HG02885 (cell line): ENCODE results near the gene PTPRN2.

Source experiments
- ATAC-seq: cut with Tn5 transposase; IDR thresholded peaks from one replicate; pipeline ENCODE4 v1.9.1; 2021; ENCODE audit warnings: mild to moderate bottlenecking; ENCODE audit not compliant: unreplicated experiment, poor library complexity

The PTPRN2 gene

GRCh38 chr7:158558816-158559215 is 28.8 kb downstream of the PTPRN2 start:
- ATAC-seq = no peak

GRCh38 chr7:158557441-158557755 is 30.2 kb downstream of the PTPRN2 start:
- no peak for ATAC-seq

GRCh38 chr7:158556721-158557440 is 30.7 kb downstream of the PTPRN2 start:
- no peak for ATAC-seq

GRCh38 chr7:158555034-158555520 is 32.5 kb downstream of the PTPRN2 start:
- no peak for ATAC-seq

GRCh38 chr7:158550886-158551452 is 36.7 kb downstream of the PTPRN2 start:
- ATAC-seq = no peak

GRCh38 chr7:158550394-158550700 is 37.3 kb downstream of the PTPRN2 start:
- ATAC-seq = no peak

- no peak for ATAC-seq
These were observed 37.8 kb downstream of the PTPRN2 start for GRCh38 chr7:158549616-158550393.

- no peak for ATAC-seq
These were observed 38.4 kb downstream of the PTPRN2 start for GRCh38 chr7:158549176-158549615.

- ATAC-seq = no peak
These were observed 38.9 kb downstream of the PTPRN2 start for GRCh38 chr7:158548726-158549125.

GRCh38 chr7:158547817-158548216 is 39.8 kb downstream of the PTPRN2 start:
- ATAC-seq = no peak

- no peak for ATAC-seq
These were observed 41.0 kb downstream of the PTPRN2 start for GRCh38 chr7:158546626-158547025.

GRCh38 chr7:158546214-158546613 is 41.4 kb downstream of the PTPRN2 start:
- no peak for ATAC-seq

GRCh38 chr7:158544708-158545107 is 42.9 kb downstream of the PTPRN2 start:
- no peak for ATAC-seq

- no peak for ATAC-seq
These were observed 43.8 kb downstream of the PTPRN2 start for GRCh38 chr7:158543840-158544239.

GRCh38 chr7:158542651-158543566 is 44.7 kb downstream of the PTPRN2 start:
- ATAC-seq = no peak

- no peak for ATAC-seq
These were observed 46.1 kb downstream of the PTPRN2 start for GRCh38 chr7:158541346-158542010.

- ATAC-seq = no peak
These were observed 47.9 kb downstream of the PTPRN2 start for GRCh38 chr7:158539711-158540146.

- no peak for ATAC-seq
These were observed 49.3 kb downstream of the PTPRN2 start for GRCh38 chr7:158538156-158538946.

- ATAC-seq = no peak
These were observed 50.1 kb downstream of the PTPRN2 start for GRCh38 chr7:158537516-158537882.
